ENCODE results near the gene DNAJC10. TPM values are rescaled to one million over a fixed set of nuclear protein-coding genes. Genes with fewer than 3 reads are reported as not detected.
A peak's percentile ranks its signal among the peaks of the same experiment; 100 is the strongest.
"Not testable (repeated sequence)": the region's sequence is repeated elsewhere in the genome, so short reads cannot be mapped to it uniquely, and the experiment has no call there.

DNAJC10 gene
- total RNA-seq, 1 donor from 2014 or later = 26.0 TPM

GRCh38 chr2:182767578-182767977, 51.5 kb downstream of the DNAJC10 start:
- Histone ChIP-seq H3K27me3 (no peaks in the 10 kb centered on the region), H3K36me3 (peaks cover 15 to 32% of the 10 kb centered on the region in 2 donors), H3K27ac (no peak overlapping the region), H3K4me1 (no peaks in the 10 kb centered on the region), H3K4me3 (no peak overlapping the region), H3K9me3 (peaks cover 0 to 12% of the 10 kb centered on the region in 2 donors)
- intact Hi-C loops (cut with DNase I) = loop anchor here (5.0 kb wide), 1 partner anchor 215 kb away; no protein-coding TSS in a partner anchor
- TF ChIP-seq, protein P1, sequence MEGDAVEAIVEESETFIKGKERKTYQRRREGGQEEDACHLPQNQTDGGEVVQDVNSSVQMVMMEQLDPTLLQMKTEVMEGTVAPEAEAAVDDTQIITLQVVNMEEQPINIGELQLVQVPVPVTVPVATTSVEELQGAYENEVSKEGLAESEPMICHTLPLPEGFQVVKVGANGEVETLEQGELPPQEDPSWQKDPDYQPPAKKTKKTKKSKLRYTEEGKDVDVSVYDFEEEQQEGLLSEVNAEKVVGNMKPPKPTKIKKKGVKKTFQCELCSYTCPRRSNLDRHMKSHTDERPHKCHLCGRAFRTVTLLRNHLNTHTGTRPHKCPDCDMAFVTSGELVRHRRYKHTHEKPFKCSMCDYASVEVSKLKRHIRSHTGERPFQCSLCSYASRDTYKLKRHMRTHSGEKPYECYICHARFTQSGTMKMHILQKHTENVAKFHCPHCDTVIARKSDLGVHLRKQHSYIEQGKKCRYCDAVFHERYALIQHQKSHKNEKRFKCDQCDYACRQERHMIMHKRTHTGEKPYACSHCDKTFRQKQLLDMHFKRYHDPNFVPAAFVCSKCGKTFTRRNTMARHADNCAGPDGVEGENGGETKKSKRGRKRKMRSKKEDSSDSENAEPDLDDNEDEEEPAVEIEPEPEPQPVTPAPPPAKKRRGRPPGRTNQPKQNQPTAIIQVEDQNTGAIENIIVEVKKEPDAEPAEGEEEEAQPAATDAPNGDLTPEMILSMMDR (IDR thresholded peaks at IDR 0.05) = peak in 2 of 3 experiments; percentile 10 to 29
- no peak for DNase-seq (ENCODE audit: low spot score in 2 of 2)

GRCh38 chr2:182768950-182769349, 52.9 kb downstream of the DNAJC10 start:
- H3K9me3 ChIP-seq = peaks cover 0 to 12% of the 10 kb centered on the region in 2 donors
- not testable (repeated sequence) for H3K4me1 ChIP-seq; H3K27me3 ChIP-seq; DNase-seq (ENCODE audit: low spot score in 2 of 2); H3K27ac ChIP-seq; H3K4me3 ChIP-seq
- intact Hi-C loops (cut with DNase I) = loop anchor here (5.0 kb wide), 1 partner anchor 213 kb away; no protein-coding TSS in a partner anchor
- peaks cover 15 to 28% of the 10 kb centered on the region in 2 donors for H3K36me3 ChIP-seq

DNA sequence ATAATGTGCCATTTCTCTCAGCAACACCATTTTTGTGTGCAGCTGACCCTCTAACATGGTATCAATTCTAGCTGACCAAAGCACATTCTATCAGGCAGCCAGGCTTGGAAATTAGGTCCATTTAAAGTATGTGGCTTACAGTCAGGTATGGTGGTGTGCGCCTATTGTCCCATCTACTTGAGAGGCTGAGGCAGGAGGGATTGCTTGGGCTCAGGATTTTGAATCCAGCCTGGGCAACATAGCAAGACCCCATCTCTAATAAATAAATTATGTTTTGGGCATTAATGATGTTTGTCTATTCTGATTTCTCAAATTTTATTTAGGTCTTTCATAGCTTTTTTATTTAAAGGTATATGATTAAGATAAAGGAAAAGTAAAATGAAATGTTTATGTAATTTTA, 63.3 kb downstream of the DNAJC10 start:
- intact Hi-C loops (cut with DNase I) = no loop called here
- TF ChIP-seq, protein P1 (IDR thresholded peaks at IDR 0.05) = no peak
- peaks cover 7 to 24% of the 10 kb centered on the region in 2 donors for H3K36me3 ChIP-seq

DNA sequence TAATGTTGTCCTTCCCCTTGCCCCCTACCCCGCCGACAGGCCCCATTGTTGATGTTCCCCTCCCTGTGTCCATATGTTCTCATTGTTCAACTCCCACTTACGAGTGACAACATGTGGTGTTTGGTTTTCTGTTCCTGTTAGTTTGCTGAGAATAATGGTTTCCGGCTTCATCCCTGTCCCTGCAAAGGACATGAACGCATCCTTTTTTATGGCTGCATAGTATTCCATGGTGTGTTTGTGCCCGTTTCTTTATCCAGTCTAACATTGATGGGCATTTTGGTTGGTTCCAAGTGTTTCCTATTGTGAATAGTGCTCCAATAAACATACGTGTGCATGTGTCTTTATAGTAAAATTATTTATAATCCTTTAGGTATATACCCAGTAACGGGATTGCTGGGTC, 65.0 kb downstream of the DNAJC10 start:
- DNase-seq (ENCODE audit: low spot score in 2 of 2); intact Hi-C loops (cut with DNase I); H3K9me3 ChIP-seq: not testable (repeated sequence)

More for the DNA sequence above, 63.3 kb downstream of the DNAJC10 start:
- H3K9me3 ChIP-seq = no peaks in the 10 kb centered on the region
- no peaks in the 10 kb centered on the region for H3K4me1 ChIP-seq
- no peaks in the 10 kb centered on the region for H3K27me3 ChIP-seq
- H3K4me3 ChIP-seq = no peak overlapping the region
- H3K27ac ChIP-seq = no peak overlapping the region
- no peak for DNase-seq (ENCODE audit: low spot score in 2 of 2)

GRCh38 chr2:182782686-182783085, 66.6 kb downstream of the DNAJC10 start:
- intact Hi-C loops (cut with DNase I); DNase-seq (ENCODE audit: low spot score in 2 of 2); H3K27me3 ChIP-seq; H3K36me3 ChIP-seq; H3K9me3 ChIP-seq; H3K4me1 ChIP-seq; H3K4me3 ChIP-seq; H3K27ac ChIP-seq: not testable (repeated sequence)

More for the DNA sequence above, 65.0 kb downstream of the DNAJC10 start:
- not testable (repeated sequence) for H3K4me1 ChIP-seq, H3K4me3 ChIP-seq, H3K27me3 ChIP-seq, H3K27ac ChIP-seq
- H3K36me3 ChIP-seq = peaks cover 3 to 18% of the 10 kb centered on the region in 2 donors

- no peaks in the 10 kb centered on the region for H3K4me1 ChIP-seq
- intact Hi-C loops (cut with DNase I) = loop anchor here (1.0 kb wide), 1 partner anchor 196 kb away; no protein-coding TSS in a partner anchor
- no peak overlapping the region for H3K4me3 ChIP-seq
- H3K27me3 ChIP-seq = no peaks in the 10 kb centered on the region
- TF ChIP-seq, protein P1 (IDR thresholded peaks at IDR 0.05) = no peak
- DNase-seq (ENCODE audit: low spot score in 2 of 2) = no peak
- H3K36me3 ChIP-seq = peaks cover 0 to 4% of the 10 kb centered on the region in 2 donors
- no peak overlapping the region for H3K27ac ChIP-seq
- no peaks in the 10 kb centered on the region for H3K9me3 ChIP-seq
Measured at GRCh38 chr2:182784058-182784706, 68.1 kb downstream of the DNAJC10 start.

DNA sequence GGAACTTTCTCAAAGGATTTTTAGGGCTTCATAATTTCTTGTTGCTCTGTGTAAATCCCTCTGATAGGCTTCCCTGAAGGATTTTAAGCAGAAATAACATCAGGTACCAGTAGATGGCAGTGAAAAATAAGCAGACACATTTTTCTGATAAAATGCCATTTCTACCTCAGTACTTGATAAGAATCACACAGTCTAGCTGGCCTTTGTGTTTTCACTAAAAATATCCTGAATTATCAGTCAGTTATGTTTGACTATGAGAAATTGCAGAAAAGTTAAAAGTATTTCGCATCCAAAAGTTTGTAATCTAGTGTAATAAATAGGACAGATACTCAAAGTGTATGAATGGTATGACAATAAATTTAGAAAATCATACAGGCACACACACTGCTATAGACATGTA, 68.7 kb downstream of the DNAJC10 start:
- Histone ChIP-seq H3K27ac (no peak overlapping the region), H3K36me3 (peaks cover 0 to 4% of the 10 kb centered on the region in 2 donors), H3K27me3 (no peaks in the 10 kb centered on the region), H3K9me3 (no peaks in the 10 kb centered on the region), H3K4me1 (no peaks in the 10 kb centered on the region), H3K4me3 (no peak overlapping the region)
- DNase-seq (ENCODE audit: low spot score in 2 of 2) = no peak
- intact Hi-C loops (cut with DNase I) = loop anchor here (1.0 kb wide), 1 partner anchor 196 kb away; no protein-coding TSS in a partner anchor
- TF ChIP-seq, protein P1 (IDR thresholded peaks at IDR 0.05) = peak; percentile 18 to 70 (median 54)
